Nephron (organoid): ENCODE measurements around the gene TPSD1.
"Not testable (repeated sequence)": the region's sequence is repeated elsewhere in the genome, so short reads cannot be mapped to it uniquely, and the experiment has no call there.

Experiments used
- H3K27ac Mint-ChIP-seq, 3 experiments: 2 replicates each; pipeline ENCODE4 v1.8.0; 2020; ENCODE audit warnings: mixed read lengths in 3 of 3, mild to moderate bottlenecking in 2 of 3, moderate library complexity in 1 of 3
- H3K27me3 Mint-ChIP-seq: 2 replicates; pipeline ENCODE4 v1.8.0; 2021; ENCODE audit warnings: low read depth, mild to moderate bottlenecking, moderate library complexity, mixed read lengths
- H3K36me3 Mint-ChIP-seq: 2 replicates; pipeline ENCODE4 v1.8.0; 2020; ENCODE audit warnings: low read depth, mixed read lengths
- H3K4me1 Mint-ChIP-seq: 2 replicates; pipeline ENCODE4 v1.8.0; 2020; ENCODE audit warnings: mixed read lengths
- H3K4me3 Mint-ChIP-seq, 3 experiments: 2 replicates each; pipeline ENCODE4 v1.8.0; 2020; ENCODE audit warnings: mild to moderate bottlenecking in 3 of 3, mixed read lengths in 3 of 3, moderate library complexity in 2 of 3
- H3K9me3 Mint-ChIP-seq: 2 replicates; pipeline ENCODE4 v1.8.0; 2020; ENCODE audit warnings: mixed read lengths
- TF ChIP-seq, protein P1 (sequence below), 3 experiments: fragments of 200-600 bp; sonication (generic); IDR thresholded peaks; one replicate each; pipeline ENCODE4 v1.5.0; 2021; ENCODE audit warnings: antibody characterized with exemption in 3 of 3; ENCODE audit not compliant: unreplicated experiment in 3 of 3

TPSD1 gene

DNA sequence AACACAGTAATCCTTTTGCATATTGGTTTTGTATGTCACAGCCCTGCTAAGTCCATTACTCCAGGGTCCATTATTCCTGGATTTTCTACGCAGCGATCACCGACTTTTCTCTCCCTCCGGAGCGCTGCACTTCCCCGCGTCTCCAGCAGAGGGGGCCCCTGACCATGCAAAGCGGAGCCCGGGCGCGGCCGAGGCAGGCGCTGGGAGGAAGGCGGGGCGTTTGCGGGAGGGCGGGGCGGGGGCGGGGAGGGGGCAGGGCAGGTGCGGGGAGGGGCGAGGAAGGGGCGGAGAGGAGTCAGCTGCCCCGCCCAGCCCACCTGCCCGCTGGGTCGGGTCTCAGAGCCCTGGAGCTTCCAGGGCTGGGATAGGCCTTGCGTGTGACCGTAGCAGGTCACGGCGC lies 19.2 kb upstream of the TPSD1 start:
- H3K27ac Mint-ChIP-seq, H3K4me3 Mint-ChIP-seq, H3K36me3 Mint-ChIP-seq, H3K9me3 Mint-ChIP-seq, H3K4me1 Mint-ChIP-seq, H3K27me3 Mint-ChIP-seq: not testable (repeated sequence)

DNA sequence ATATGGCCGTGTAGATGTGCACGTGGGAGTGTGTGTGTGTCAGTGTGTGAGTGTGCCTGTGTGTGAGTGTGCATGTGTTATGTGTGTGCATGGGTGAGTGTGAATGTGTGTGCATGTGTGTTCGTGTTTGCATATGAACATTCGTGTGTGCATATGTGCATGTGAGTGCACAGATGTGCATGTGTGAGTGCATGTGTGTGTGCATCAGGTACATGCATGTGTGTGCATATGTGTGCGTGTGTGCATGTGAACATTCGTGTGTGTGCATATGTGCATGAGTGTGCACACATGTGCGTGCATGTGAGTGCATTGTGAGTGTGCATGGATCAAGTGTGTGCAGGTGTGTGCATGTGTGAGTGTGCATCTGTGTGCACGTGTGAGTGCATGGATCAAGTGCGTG lies 17.9 kb upstream of the TPSD1 start:
- Mint-ChIP-seq H3K9me3 (peaks cover 5% of the 10 kb centered on the region), H3K27me3 (peaks cover 6% of the 10 kb centered on the region), H3K36me3 (no peaks in the 10 kb centered on the region), H3K4me1 (no peaks in the 10 kb centered on the region), H3K4me3 (no peak overlapping the region), H3K27ac (peak overlapping the region in 1 of 3 experiments; percentile 38)
- TF ChIP-seq, protein P1, sequence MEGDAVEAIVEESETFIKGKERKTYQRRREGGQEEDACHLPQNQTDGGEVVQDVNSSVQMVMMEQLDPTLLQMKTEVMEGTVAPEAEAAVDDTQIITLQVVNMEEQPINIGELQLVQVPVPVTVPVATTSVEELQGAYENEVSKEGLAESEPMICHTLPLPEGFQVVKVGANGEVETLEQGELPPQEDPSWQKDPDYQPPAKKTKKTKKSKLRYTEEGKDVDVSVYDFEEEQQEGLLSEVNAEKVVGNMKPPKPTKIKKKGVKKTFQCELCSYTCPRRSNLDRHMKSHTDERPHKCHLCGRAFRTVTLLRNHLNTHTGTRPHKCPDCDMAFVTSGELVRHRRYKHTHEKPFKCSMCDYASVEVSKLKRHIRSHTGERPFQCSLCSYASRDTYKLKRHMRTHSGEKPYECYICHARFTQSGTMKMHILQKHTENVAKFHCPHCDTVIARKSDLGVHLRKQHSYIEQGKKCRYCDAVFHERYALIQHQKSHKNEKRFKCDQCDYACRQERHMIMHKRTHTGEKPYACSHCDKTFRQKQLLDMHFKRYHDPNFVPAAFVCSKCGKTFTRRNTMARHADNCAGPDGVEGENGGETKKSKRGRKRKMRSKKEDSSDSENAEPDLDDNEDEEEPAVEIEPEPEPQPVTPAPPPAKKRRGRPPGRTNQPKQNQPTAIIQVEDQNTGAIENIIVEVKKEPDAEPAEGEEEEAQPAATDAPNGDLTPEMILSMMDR (IDR thresholded peaks at IDR 0.05; ENCODE audit: unreplicated experiment in 3 of 3) = no peak

DNA sequence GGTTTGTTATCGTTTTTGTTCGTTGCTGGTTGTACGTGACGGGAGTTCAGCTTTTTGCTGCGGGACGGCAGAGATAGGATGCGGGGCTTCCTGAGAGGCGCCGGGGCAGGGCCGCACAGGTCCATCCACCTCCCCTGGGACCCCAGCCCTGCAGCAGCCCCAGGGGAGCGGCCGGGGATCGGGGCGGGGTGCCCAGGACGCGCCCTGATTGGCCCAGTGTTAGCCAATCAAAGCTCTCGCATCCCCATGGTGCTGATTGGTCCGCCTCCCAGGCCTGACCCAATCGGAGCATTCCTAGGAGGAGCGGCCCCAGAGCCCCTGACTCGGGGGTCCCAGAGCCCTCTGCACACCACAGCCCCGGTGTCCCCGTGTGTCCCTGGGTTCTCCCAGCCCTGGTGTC lies 17.0 kb upstream of the TPSD1 start:
- H3K4me1 Mint-ChIP-seq, H3K27ac Mint-ChIP-seq, H3K36me3 Mint-ChIP-seq, H3K4me3 Mint-ChIP-seq, H3K27me3 Mint-ChIP-seq, H3K9me3 Mint-ChIP-seq: not testable (repeated sequence)

DNA sequence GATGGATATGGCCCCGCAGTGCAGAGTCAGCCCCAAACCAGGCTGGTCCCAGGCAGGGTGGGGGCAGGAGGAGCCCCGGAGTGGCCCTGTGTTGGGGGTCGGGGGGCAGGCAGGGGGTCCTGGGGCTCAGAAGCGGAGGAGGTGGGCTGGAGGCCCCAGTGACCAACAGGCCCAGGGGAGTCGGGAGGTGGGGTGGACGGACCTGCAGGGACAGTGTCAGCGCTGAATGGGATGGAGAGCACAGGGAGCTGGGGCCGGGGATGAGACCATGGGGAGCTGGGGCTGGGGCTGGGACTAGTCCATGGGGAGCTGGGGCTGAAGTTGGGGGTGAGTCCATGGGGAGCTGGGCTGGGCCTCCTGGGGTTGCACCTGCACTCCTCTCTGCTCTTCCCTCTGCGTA lies 16.3 kb upstream of the TPSD1 start:
- H3K4me1 Mint-ChIP-seq, H3K27me3 Mint-ChIP-seq, H3K36me3 Mint-ChIP-seq, H3K4me3 Mint-ChIP-seq, H3K9me3 Mint-ChIP-seq, H3K27ac Mint-ChIP-seq: not testable (repeated sequence)

DNA sequence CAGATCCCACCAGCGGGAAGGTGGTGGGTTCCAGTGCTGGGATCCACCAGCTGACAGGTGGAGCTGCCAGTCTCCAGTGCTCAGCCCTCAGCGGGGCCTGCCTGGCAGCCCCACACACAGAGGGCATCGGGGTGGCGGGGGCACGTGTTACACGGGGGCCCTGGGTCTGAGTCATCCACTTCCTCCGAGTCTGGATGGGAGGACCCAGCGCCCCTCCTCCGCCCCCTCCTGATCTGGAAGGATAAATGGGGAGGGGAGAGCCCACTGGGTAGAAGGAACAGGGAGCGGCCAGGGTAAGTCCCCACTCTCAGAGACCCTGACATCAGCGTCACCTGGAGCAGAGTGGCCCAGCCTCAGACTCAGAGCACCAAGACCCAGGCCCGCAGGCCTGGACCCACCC lies 15.4 kb upstream of the TPSD1 start, which contains the start of gene TPSAB1:
Gene TPSAB1, plus strand, starts transcription at position 270 of the 400 bp plus-strand sequence. CDS start 234 bp downstream, outside the sequence.
- not testable (repeated sequence) for H3K27me3 Mint-ChIP-seq, H3K4me3 Mint-ChIP-seq, H3K4me1 Mint-ChIP-seq, H3K36me3 Mint-ChIP-seq, H3K27ac Mint-ChIP-seq, H3K9me3 Mint-ChIP-seq

DNA sequence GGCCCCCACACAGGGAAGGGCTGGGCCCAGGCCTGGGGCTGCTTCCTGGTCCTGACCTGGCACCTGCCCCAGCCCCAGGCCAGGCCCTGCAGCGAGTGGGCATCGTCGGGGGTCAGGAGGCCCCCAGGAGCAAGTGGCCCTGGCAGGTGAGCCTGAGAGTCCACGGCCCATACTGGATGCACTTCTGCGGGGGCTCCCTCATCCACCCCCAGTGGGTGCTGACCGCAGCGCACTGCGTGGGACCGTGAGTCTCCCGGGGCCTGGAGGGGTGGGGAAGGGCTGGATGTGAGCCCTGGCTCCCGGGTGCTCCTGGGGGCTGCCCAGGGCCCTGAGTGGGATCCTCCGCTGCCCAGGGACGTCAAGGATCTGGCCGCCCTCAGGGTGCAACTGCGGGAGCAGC lies 14.8 kb upstream of the TPSD1 start:
- not testable (repeated sequence) for H3K27me3 Mint-ChIP-seq, H3K36me3 Mint-ChIP-seq, H3K4me3 Mint-ChIP-seq, H3K27ac Mint-ChIP-seq, H3K4me1 Mint-ChIP-seq, H3K9me3 Mint-ChIP-seq

DNA sequence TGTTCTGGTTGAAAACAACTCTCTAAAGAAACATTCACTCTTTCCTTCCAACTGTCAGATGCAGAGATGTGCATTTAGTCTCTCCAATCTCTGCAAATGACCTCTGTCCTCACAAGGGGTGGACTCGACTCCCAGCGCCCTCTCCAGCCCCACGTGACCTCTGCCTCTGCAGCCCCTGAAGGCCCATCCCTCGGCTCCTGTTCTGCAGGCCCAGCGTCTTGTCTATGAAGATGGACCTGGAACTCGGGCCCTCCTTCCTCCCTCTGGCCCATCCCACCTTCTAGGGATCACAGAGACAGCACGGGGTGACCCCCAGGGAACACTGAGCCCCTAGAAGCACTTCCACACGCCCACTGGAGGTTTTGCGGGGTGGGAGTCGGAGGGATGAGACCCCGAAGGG lies 12.5 kb upstream of the TPSD1 start:
- not testable (repeated sequence) for H3K36me3 Mint-ChIP-seq, H3K9me3 Mint-ChIP-seq, H3K4me1 Mint-ChIP-seq, H3K4me3 Mint-ChIP-seq, H3K27ac Mint-ChIP-seq
- peaks cover 18% of the 10 kb centered on the region for H3K27me3 Mint-ChIP-seq

DNA sequence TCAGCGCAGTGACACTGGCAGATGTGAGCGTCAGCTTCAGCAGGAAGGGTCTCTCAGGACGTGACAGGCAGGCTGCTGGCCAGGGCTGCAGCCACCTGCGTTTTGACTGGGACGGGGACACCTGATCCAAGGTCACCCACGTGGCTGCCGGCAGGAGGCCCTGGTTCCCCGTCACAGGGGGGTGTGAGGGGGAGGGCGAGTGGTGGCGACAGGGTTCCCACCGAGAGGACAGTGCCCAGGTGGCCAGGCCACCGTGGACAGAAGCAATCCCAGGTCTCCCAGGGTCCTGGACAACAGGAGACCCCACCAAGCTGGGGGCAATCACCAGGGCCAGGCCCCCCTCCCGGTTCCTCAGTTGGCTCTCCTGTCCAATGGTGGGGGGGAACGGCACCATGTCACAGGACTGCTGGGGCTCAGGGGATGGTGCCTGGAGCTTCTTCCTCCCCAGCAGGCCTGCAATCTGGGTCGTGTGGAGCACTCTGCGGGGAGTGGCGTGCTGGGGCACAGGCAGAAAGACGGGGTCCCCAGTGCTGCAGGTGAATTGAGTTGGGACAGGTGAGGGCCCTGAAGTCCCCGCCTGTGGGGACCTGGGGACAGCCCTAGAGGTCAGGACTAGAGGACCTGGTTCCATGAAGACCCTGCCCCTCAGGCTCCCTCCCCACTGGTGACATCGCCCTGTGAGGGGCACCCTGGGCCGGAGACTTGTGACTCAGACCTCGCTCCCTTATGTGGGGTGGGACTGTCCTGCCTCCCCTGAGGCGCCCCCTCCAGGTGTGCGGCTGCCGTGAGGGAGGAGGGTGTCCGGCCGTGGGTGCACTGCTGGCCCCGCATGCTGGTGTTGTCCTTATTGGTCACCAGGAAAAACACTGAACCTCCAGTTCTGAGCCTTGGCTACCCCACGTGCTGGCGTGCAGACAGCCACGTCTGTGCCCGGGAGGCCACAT lies 11.7 kb upstream of the TPSD1 start:
- H3K27ac Mint-ChIP-seq, H3K4me1 Mint-ChIP-seq, H3K4me3 Mint-ChIP-seq, H3K9me3 Mint-ChIP-seq, H3K36me3 Mint-ChIP-seq: not testable (repeated sequence)
- peaks cover 18% of the 10 kb centered on the region for H3K27me3 Mint-ChIP-seq

DNA sequence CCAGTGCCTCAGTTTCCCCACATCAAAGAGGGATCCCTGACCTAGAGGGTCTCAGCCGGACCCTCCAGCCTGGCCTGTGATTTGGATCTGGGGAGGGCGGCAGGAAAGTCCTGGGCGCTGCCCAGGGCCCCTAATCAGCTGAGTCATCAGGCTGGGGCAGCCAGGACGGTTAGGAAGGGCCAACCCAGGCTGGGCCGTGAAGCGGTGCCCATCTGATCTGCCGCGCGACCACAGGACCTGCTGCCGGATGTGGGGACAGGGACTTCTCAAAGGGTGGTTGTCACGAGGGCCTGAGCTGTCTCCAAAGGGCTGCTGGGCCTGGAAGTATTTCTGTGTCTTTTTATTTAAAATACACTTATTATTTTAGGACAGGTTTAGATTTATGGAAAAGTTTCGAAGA lies 11.0 kb upstream of the TPSD1 start:
- H3K9me3 Mint-ChIP-seq = no peaks in the 10 kb centered on the region
- peaks cover 18% of the 10 kb centered on the region for H3K27me3 Mint-ChIP-seq
- no peak overlapping the region for H3K27ac Mint-ChIP-seq
- no peaks in the 10 kb centered on the region for H3K36me3 Mint-ChIP-seq
- no peak overlapping the region for H3K4me3 Mint-ChIP-seq
- TF ChIP-seq, protein P1 (IDR thresholded peaks at IDR 0.05; ENCODE audit: unreplicated experiment in 3 of 3) = no peak
- H3K4me1 Mint-ChIP-seq = no peaks in the 10 kb centered on the region
